Upper lobe of right lung (tissue), 1 donor: ENCODE measurements around the gene NPR2. TPM values are rescaled to one million over a fixed set of nuclear protein-coding genes. Genes with fewer than 3 reads are reported as not detected.

ENCODE experiments used
- ATAC-seq: fragments of 200-7000 bp; cut with Tn5 transposase; one replicate; pipeline ENCODE4 v1.9.1; 2020; ENCODE audit warnings: mild to moderate bottlenecking, moderate library complexity
- DNase-seq: peaks from one replicate; pipeline ENCODE4 v3.0.0-alpha.2; 2020
- H3K27ac ChIP-seq: fragments of 200-600 bp; one replicate; pipeline ENCODE4 v1.8.0; 2022
- H3K27me3 ChIP-seq: fragments of 200-600 bp; one replicate; pipeline ENCODE4 v1.8.0; 2022; ENCODE audit warnings: mild to moderate bottlenecking
- H3K36me3 ChIP-seq: fragments of 200-600 bp; one replicate; pipeline ENCODE4 v1.8.0; 2022
- H3K4me1 ChIP-seq: fragments of 200-600 bp; one replicate; pipeline ENCODE4 v1.8.0; 2022
- H3K4me3 ChIP-seq: fragments of 200-600 bp; one replicate; pipeline ENCODE4 v1.8.0; 2022; ENCODE audit warnings: mild to moderate bottlenecking
- H3K9me3 ChIP-seq: fragments of 200-600 bp; one replicate; pipeline ENCODE4 v1.8.0; 2022
- CTCF ChIP-seq: fragments of 200-600 bp; IDR thresholded peaks from one replicate; pipeline ENCODE4 v1.8.0; 2022; ENCODE audit warnings: antibody characterized with exemption
- intact Hi-C: fragments of 100-400 bp; cut with DNase I; formaldehyde crosslinking; loops from one replicate; pipeline ENCODE4 v1.11.0; 2022
- total RNA-seq: library from RNA; stranded (reverse); fragmentation: NEBNext Ultra II Directional; extraction: Animal tissue kit (Norgen Biotek cat#: 25700); gene quantifications from one replicate; pipeline ENCODE4 v1.2.1, GENCODE V29; 2021
- donor health status: DM: no; HTN: yes; CAD: no; lungs with severe emphysema.

The NPR2 gene
- total RNA-seq, 1 donor from 2014 or later: 21.7 TPM

DNA sequence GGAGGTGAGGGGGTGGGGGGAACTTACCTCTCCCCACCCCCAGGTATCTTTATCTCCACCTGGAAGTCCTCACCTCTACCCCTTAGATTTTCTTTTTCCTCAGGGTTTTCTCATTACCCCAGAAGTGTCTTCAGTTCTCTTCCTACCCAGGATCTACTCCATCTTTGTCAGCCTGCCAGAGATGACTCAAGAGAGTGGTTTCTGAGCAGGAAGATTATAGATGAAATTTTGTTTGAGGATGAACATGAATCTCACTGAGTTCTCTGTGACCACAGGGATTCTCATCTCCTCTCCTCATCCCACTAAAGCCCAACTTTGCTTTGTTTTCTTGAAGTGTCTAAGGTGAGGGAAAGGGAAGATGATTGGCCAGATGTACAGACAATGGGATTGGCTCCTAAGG, 28.7 kb downstream of the NPR2 start:
- DNase-seq (no peak), ATAC-seq (no peak)
- no peaks in the 10 kb centered on the region for H3K36me3 ChIP-seq
- H3K27ac ChIP-seq: no peak overlapping the region
- no peaks in the 10 kb centered on the region for H3K4me1 ChIP-seq
- TF ChIP-seq CTCF: no peak
- no peaks in the 10 kb centered on the region for H3K9me3 ChIP-seq
- no peaks in the 10 kb centered on the region for H3K27me3 ChIP-seq
- intact Hi-C loops: loop anchor here (10.0 kb wide), 1 partner anchor 55 kb away; the partner anchor contains the start of gene OR13J1
- no peak overlapping the region for H3K4me3 ChIP-seq

- Histone ChIP-seq H3K27ac (no peak overlapping the region), H3K4me1 (no peaks in the 10 kb centered on the region), H3K9me3 (no peaks in the 10 kb centered on the region), H3K4me3 (no peak overlapping the region), H3K27me3 (no peaks in the 10 kb centered on the region), H3K36me3 (no peaks in the 10 kb centered on the region)
- intact Hi-C loops: loop anchor here (10.0 kb wide), 1 partner anchor 52 kb away; the partner anchor contains the start of gene OR13J1
- no peak for DNase-seq
- TF ChIP-seq CTCF: no peak
- no peak for ATAC-seq
Measured at GRCh38 chr9:35822926-35823325, 31.5 kb downstream of the NPR2 start.

DNA sequence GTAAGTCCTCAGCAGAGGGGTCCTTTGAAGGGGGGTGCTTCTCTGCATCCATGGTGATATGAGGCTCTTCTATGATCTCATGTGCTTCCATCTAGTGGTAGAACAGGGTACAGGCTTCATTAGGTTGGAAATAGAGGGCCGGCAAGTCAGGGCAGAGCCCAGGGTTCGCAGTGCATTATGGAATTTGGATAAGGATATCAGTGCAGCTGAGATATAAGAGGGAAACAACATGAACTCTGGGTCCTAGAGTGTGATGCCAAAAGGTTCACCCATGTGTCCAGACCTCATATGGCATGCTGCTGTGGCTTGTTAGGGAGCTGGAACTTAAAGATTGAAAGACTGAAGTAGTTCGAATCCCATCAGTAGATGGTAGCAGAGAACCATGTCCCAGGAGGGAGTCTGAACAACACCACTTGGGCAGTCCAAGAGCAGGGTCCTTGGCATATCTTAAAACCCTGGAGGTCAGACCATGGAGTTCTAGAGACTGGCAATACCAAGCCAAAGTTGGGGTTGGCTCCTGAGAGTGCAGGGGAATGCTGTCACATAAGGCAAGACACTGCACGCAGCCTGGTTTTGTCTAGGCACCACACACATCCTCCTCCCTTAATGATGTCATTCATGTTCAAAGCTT, 34.8 kb downstream of the NPR2 start:
- DNase-seq: no peak
- intact Hi-C loops: loop anchor here (10.0 kb wide), 1 partner anchor 49 kb away; the partner anchor contains the start of gene OR13J1
- H3K27ac ChIP-seq: no peak overlapping the region

DNA sequence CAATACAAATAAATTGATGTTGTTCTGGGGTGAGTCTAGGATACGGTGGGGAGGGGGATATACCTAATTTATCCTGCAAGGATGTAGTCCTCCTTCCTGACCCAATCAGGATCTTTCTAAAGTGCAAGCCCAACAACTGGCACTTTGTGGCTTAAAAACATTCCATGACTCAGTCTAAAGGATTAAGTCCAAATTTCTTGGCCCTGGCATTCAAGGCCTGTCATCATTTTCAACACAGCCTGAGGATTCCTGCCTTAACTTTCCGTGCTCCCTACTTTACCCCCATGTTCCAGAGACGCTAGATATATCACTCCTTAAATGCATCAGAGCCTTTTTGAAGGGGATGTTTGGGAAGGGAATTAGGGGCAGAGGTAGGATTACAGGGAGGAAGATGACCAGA, 36.1 kb downstream of the NPR2 start:
- no peaks in the 10 kb centered on the region for H3K36me3 ChIP-seq
- intact Hi-C loops: loop anchor here (10.0 kb wide), 1 partner anchor 47 kb away; the partner anchor contains the start of gene OR13J1
- DNase-seq: no peak
- H3K4me3 ChIP-seq: no peak overlapping the region
- no peaks in the 10 kb centered on the region for H3K9me3 ChIP-seq
- H3K27ac ChIP-seq: no peak overlapping the region
- no peak for TF ChIP-seq CTCF
- no peak for ATAC-seq
- H3K27me3 ChIP-seq: no peaks in the 10 kb centered on the region
- H3K4me1 ChIP-seq: peaks cover 7% of the 10 kb centered on the region

More for the DNA sequence above, 34.8 kb downstream of the NPR2 start:
- Histone ChIP-seq H3K4me1 (peaks cover 7% of the 10 kb centered on the region), H3K9me3 (no peaks in the 10 kb centered on the region), H3K36me3 (no peaks in the 10 kb centered on the region), H3K4me3 (no peak overlapping the region), H3K27me3 (no peaks in the 10 kb centered on the region)
- peak; percentile 71 for ATAC-seq
- TF ChIP-seq CTCF: peak; percentile 85

GRCh38 chr9:35828716-35829083, 37.3 kb downstream of the NPR2 start, which contains the start of gene FAM221B:
FAM221B (minus strand) TSS chr9:35828732; CDS start chr9:35826161, 2,571 bp downstream.
- DNase-seq: no peak
- peaks cover 16% of the 10 kb centered on the region for H3K4me1 ChIP-seq
- ATAC-seq: no peak

More at GRCh38 chr9:35828716-35829083, 37.3 kb downstream of the NPR2 start, which contains the start of gene FAM221B:
- peak within 1 kb of the TSS; percentile 69 for H3K4me3 ChIP-seq
- H3K27ac ChIP-seq: peak within 1 kb of the TSS; percentile 90
- H3K27me3 ChIP-seq: no peaks in the 10 kb centered on the region
- H3K9me3 ChIP-seq: no peaks in the 10 kb centered on the region
- H3K36me3 ChIP-seq: no peaks in the 10 kb centered on the region
- intact Hi-C loops: loop anchor here (10.0 kb wide), 1 partner anchor 46 kb away; the partner anchor contains the start of gene OR13J1
- TF ChIP-seq CTCF: no peak
